A673 (cell line): ENCODE measurements around the gene LIMS1.
"Not testable (repeated sequence)": the region's sequence is repeated elsewhere in the genome, so short reads cannot be mapped to it uniquely, and the experiment has no call there.

Source experiments
- CTCF ChIP-seq: fragments of 300-800, 200-600 bp; sonication (generic); conservative IDR thresholded peaks from 2 replicates; pipeline ENCODE4 v1.5.1; 2017; ENCODE audit warnings: low read depth, mild to moderate bottlenecking, antibody characterized with exemption, low read length, moderate library complexity, mixed read lengths
- EZH2 ChIP-seq: fragments of 200-600 bp; sonication (generic); IDR thresholded peaks from 2 replicates; pipeline ENCODE4 v1.6.1; 2017; ENCODE audit warnings: borderline replicate concordance, low read depth, mild to moderate bottlenecking, mixed read lengths, antibody characterized with exemption, low read length; ENCODE audit not compliant: poor library complexity, severe bottlenecking

GRCh38 chr2:108656282-108656681, 122.0 kb downstream of the LIMS1 start:
- not testable (repeated sequence) for TF ChIP-seq CTCF, EZH2
